ENCODE measurements around the gene CDIPT.
"Not testable (repeated sequence)": the region's sequence is repeated elsewhere in the genome, so short reads cannot be mapped to it uniquely, and the experiment has no call there.

Gene CDIPT

GRCh38 chr16:29833219-29833618, 29.8 kb downstream of the CDIPT start:
- H3K36me3 ChIP-seq (ENCODE audit: control insufficient read depth in 1 of 2, insufficient read depth in 2 of 2, low read depth in 1 of 2, low read length in 2 of 2) = peaks cover 70 to 87% of the 10 kb centered on the region in 2 experiments
- 100% methylated on average over 2 of the region's 4 CpGs for WGBS

GRCh38 chr16:29831490-29831889, 31.5 kb downstream of the CDIPT start:
- peaks cover 20% of the 10 kb centered on the region for H3K79me1 ChIP-seq (replicated peaks; ENCODE audit: low read length, poor library complexity, severe bottlenecking)
- H2BK12ac ChIP-seq (ENCODE audit: low read length in 2 of 2) = peak overlapping the region in 1 of 2 experiments; percentile 3
- 100% methylated on average over 1 of the region's 2 CpGs for WGBS
- H3K27ac ChIP-seq (ENCODE audit: low read length, poor library complexity, severe bottlenecking) = no peak overlapping the region
- H3K9me3 ChIP-seq (ENCODE audit: control insufficient read depth, low read length) = no peaks in the 10 kb centered on the region
- no peak overlapping the region for H3K4ac ChIP-seq (ENCODE audit: low read depth in 1 of 2, low read length in 2 of 2)
- H3K23ac ChIP-seq (ENCODE audit: low read length in 2 of 2) = no peak overlapping the region
- H2BK15ac ChIP-seq (ENCODE audit: low read depth, poor library complexity, severe bottlenecking) = no peak overlapping the region
- H2AK5ac ChIP-seq (ENCODE audit: low read length, severe bottlenecking) = no peak overlapping the region
- H3K4me1 ChIP-seq (ENCODE audit: control insufficient read depth, insufficient read depth, low read depth, low read length) = peaks cover 6% of the 10 kb centered on the region
- no peak overlapping the region for H3K9ac ChIP-seq (ENCODE audit: low read length)
- no peak overlapping the region for H2BK120ac ChIP-seq (ENCODE audit: low read depth, low read length)
- H3K18ac ChIP-seq (ENCODE audit: low read depth in 1 of 2, low read length in 2 of 2) = no peak overlapping the region
- no peak overlapping the region for H4K8ac ChIP-seq (ENCODE audit: low read length)
- no peak overlapping the region for H3K4me2 ChIP-seq (ENCODE audit: low read length, poor library complexity, severe bottlenecking)
- no peak overlapping the region for H2BK5ac ChIP-seq (ENCODE audit: low read depth, low read length, poor library complexity, severe bottlenecking)
- DNase-seq = no peak
- peaks cover 56 to 70% of the 10 kb centered on the region in 2 experiments for H3K36me3 ChIP-seq (ENCODE audit: control insufficient read depth in 1 of 2, insufficient read depth in 2 of 2, low read depth in 1 of 2, low read length in 2 of 2)
- no peak overlapping the region for H2AFZ ChIP-seq (ENCODE audit: low read depth, low read length)
- no peak overlapping the region for H3K4me3 ChIP-seq (ENCODE audit: insufficient read depth in 1 of 2, low read depth in 1 of 2, low read length in 2 of 2)
- no peaks in the 10 kb centered on the region for H3K27me3 ChIP-seq (ENCODE audit: control insufficient read depth in 1 of 2, insufficient read depth in 1 of 2, low read length in 2 of 2)
- no peak overlapping the region for H3K14ac ChIP-seq (ENCODE audit: low read length in 2 of 2)
- no peak overlapping the region for H4K91ac ChIP-seq (ENCODE audit: low read length)

More at GRCh38 chr16:29833219-29833618, 29.8 kb downstream of the CDIPT start:
- not testable (repeated sequence) for H3K27ac ChIP-seq (ENCODE audit: low read length, poor library complexity, severe bottlenecking); H3K4ac ChIP-seq (ENCODE audit: low read depth in 1 of 2, low read length in 2 of 2); DNase-seq; H3K27me3 ChIP-seq (ENCODE audit: control insufficient read depth in 1 of 2, insufficient read depth in 1 of 2, low read length in 2 of 2); H4K91ac ChIP-seq (ENCODE audit: low read length); H2BK120ac ChIP-seq (ENCODE audit: low read depth, low read length); H3K14ac ChIP-seq (ENCODE audit: low read length in 2 of 2); H2BK15ac ChIP-seq (ENCODE audit: low read depth, poor library complexity, severe bottlenecking); H2BK5ac ChIP-seq (ENCODE audit: low read depth, low read length, poor library complexity, severe bottlenecking); H3K4me2 ChIP-seq (ENCODE audit: low read length, poor library complexity, severe bottlenecking); H3K9ac ChIP-seq (ENCODE audit: low read length); H3K23ac ChIP-seq (ENCODE audit: low read length in 2 of 2); H2AFZ ChIP-seq (ENCODE audit: low read depth, low read length); H4K8ac ChIP-seq (ENCODE audit: low read length); H2AK5ac ChIP-seq (ENCODE audit: low read length, severe bottlenecking); H2BK12ac ChIP-seq (ENCODE audit: low read length in 2 of 2); H3K18ac ChIP-seq (ENCODE audit: low read depth in 1 of 2, low read length in 2 of 2); H3K4me1 ChIP-seq (ENCODE audit: control insufficient read depth, insufficient read depth, low read depth, low read length); H3K4me3 ChIP-seq (ENCODE audit: insufficient read depth in 1 of 2, low read depth in 1 of 2, low read length in 2 of 2); H3K9me3 ChIP-seq (ENCODE audit: control insufficient read depth, low read length)
- H3K79me1 ChIP-seq (replicated peaks; ENCODE audit: low read length, poor library complexity, severe bottlenecking) = peaks cover 28% of the 10 kb centered on the region

- Histone ChIP-seq H2BK12ac (ENCODE audit: low read length in 2 of 2) (no peak overlapping the region), H2BK15ac (ENCODE audit: low read depth, poor library complexity, severe bottlenecking) (no peak overlapping the region), H2AFZ (ENCODE audit: low read depth, low read length) (no peak overlapping the region), H3K23ac (ENCODE audit: low read length in 2 of 2) (no peak overlapping the region), H3K4ac (ENCODE audit: low read depth in 1 of 2, low read length in 2 of 2) (no peak overlapping the region), H3K9me3 (ENCODE audit: control insufficient read depth, low read length) (no peaks in the 10 kb centered on the region), H2BK120ac (ENCODE audit: low read depth, low read length) (no peak overlapping the region), H3K9ac (ENCODE audit: low read length) (no peak overlapping the region), H3K36me3 (ENCODE audit: control insufficient read depth in 1 of 2, insufficient read depth in 2 of 2, low read depth in 1 of 2, low read length in 2 of 2) (peaks cover 51 to 63% of the 10 kb centered on the region in 2 experiments), H3K18ac (ENCODE audit: low read depth in 1 of 2, low read length in 2 of 2) (no peak overlapping the region), H3K4me1 (ENCODE audit: control insufficient read depth, insufficient read depth, low read depth, low read length) (peaks cover 12% of the 10 kb centered on the region), H4K91ac (ENCODE audit: low read length) (no peak overlapping the region), H2BK5ac (ENCODE audit: low read depth, low read length, poor library complexity, severe bottlenecking) (no peak overlapping the region), H3K27me3 (ENCODE audit: control insufficient read depth in 1 of 2, insufficient read depth in 1 of 2, low read length in 2 of 2) (no peaks in the 10 kb centered on the region), H3K27ac (ENCODE audit: low read length, poor library complexity, severe bottlenecking) (no peak overlapping the region), H3K79me1 (replicated peaks; ENCODE audit: low read length, poor library complexity, severe bottlenecking) (peaks cover 20% of the 10 kb centered on the region), H2AK5ac (ENCODE audit: low read length, severe bottlenecking) (no peak overlapping the region), H3K4me2 (ENCODE audit: low read length, poor library complexity, severe bottlenecking) (no peak overlapping the region), H4K8ac (ENCODE audit: low read length) (no peak overlapping the region), H3K4me3 (ENCODE audit: insufficient read depth in 1 of 2, low read depth in 1 of 2, low read length in 2 of 2) (no peak overlapping the region), H3K14ac (ENCODE audit: low read length in 2 of 2) (no peak overlapping the region)
- 98% methylated on average over 11 of the region's 11 CpGs for WGBS
- no peak for DNase-seq
These were observed 32.3 kb downstream of the CDIPT start for GRCh38 chr16:29830774-29831173.

- Histone ChIP-seq H4K8ac (ENCODE audit: low read length) (no peak overlapping the region), H3K79me1 (replicated peaks; ENCODE audit: low read length, poor library complexity, severe bottlenecking) (peaks cover 3% of the 10 kb centered on the region), H3K27ac (ENCODE audit: low read length, poor library complexity, severe bottlenecking) (peak overlapping the region; percentile 96), H4K91ac (ENCODE audit: low read length) (peak overlapping the region; percentile 73), H2BK5ac (ENCODE audit: low read depth, low read length, poor library complexity, severe bottlenecking) (no peak overlapping the region), H3K4me1 (ENCODE audit: control insufficient read depth, insufficient read depth, low read depth, low read length) (peaks cover 42% of the 10 kb centered on the region), H3K18ac (ENCODE audit: low read depth in 1 of 2, low read length in 2 of 2) (peak overlapping the region; percentile 9 to 72), H2BK15ac (ENCODE audit: low read depth, poor library complexity, severe bottlenecking) (no peak overlapping the region), H3K4me2 (ENCODE audit: low read length, poor library complexity, severe bottlenecking) (no peak overlapping the region), H3K36me3 (ENCODE audit: control insufficient read depth in 1 of 2, insufficient read depth in 2 of 2, low read depth in 1 of 2, low read length in 2 of 2) (peaks cover 15 to 32% of the 10 kb centered on the region in 2 experiments), H2AK5ac (ENCODE audit: low read length, severe bottlenecking) (peak overlapping the region; percentile 49), H3K27me3 (ENCODE audit: control insufficient read depth in 1 of 2, insufficient read depth in 1 of 2, low read length in 2 of 2) (no peaks in the 10 kb centered on the region), H3K9ac (ENCODE audit: low read length) (peak overlapping the region; percentile 85), H3K4ac (ENCODE audit: low read depth in 1 of 2, low read length in 2 of 2) (no peak overlapping the region), H3K23ac (ENCODE audit: low read length in 2 of 2) (no peak overlapping the region), H2BK120ac (ENCODE audit: low read depth, low read length) (no peak overlapping the region), H3K14ac (ENCODE audit: low read length in 2 of 2) (no peak overlapping the region), H2AFZ (ENCODE audit: low read depth, low read length) (no peak overlapping the region), H2BK12ac (ENCODE audit: low read length in 2 of 2) (peak overlapping the region; percentile 37 to 86), H3K4me3 (ENCODE audit: insufficient read depth in 1 of 2, low read depth in 1 of 2, low read length in 2 of 2) (peak overlapping the region in 1 of 2 experiments; percentile 72), H3K9me3 (ENCODE audit: control insufficient read depth, low read length) (no peaks in the 10 kb centered on the region)
- WGBS = 80% methylated on average over 3 of the region's 8 CpGs
- DNase-seq = no peak
These were observed 36.7 kb downstream of the CDIPT start for GRCh38 chr16:29826342-29826695.

Data from mesenchymal stem cell (in vitro differentiated cells and primary cell).